Aorta (tissue), 5 donors: ENCODE results near the gene CREB5. TPM values are rescaled to one million over a fixed set of nuclear protein-coding genes. Genes with fewer than 3 reads are reported as not detected.

Source experiments
- ATAC-seq: fragments of 200-7000 bp; cut with Tn5 transposase; one replicate; pipeline ENCODE4 v1.9.1; 2022; ENCODE audit warnings: moderate library complexity; ENCODE audit not compliant: low FRiP score
- DNase-seq, 2 donors: peaks; one replicate each; pipeline ENCODE4 v3.0.0-alpha.2; 2020
- H3K27ac ChIP-seq, 2 donors: one replicate each; pipeline ENCODE4 v1.5.1; 2013; ENCODE audit warnings: low read length in 2 of 2, mild to moderate bottlenecking in 2 of 2, moderate library complexity in 2 of 2, control low read depth in 1 of 2, inconsistent platforms in 1 of 2, low read depth in 1 of 2
- H3K27me3 ChIP-seq, 2 donors: one replicate each; pipeline ENCODE4 v1.6.1; 2013; ENCODE audit warnings: control low read depth in 1 of 2, low read length in 1 of 2, mild to moderate bottlenecking in 1 of 2, moderate library complexity in 1 of 2; ENCODE audit not compliant: insufficient read depth in 2 of 2, control insufficient read depth in 1 of 2
- H3K36me3 ChIP-seq, 2 donors: one replicate each; pipeline ENCODE4 v1.6.1; 2013; ENCODE audit warnings: control low read depth in 1 of 2, low read length in 1 of 2, mild to moderate bottlenecking in 1 of 2; ENCODE audit not compliant: insufficient read depth in 2 of 2, control insufficient read depth in 1 of 2
- H3K4me1 ChIP-seq, 2 donors: one replicate each; pipeline ENCODE4 v1.6.1; 2013; ENCODE audit warnings: low read length in 2 of 2, control low read depth in 1 of 2, mild to moderate bottlenecking in 1 of 2, moderate library complexity in 1 of 2; ENCODE audit not compliant: insufficient read depth in 2 of 2, control insufficient read depth in 1 of 2
- H3K4me3 ChIP-seq, 2 donors: one replicate each; pipeline ENCODE4 v1.5.1; 2013; ENCODE audit warnings: low read length in 2 of 2, control low read depth in 1 of 2, mild to moderate bottlenecking in 1 of 2
- H3K9me3 ChIP-seq: one replicate; pipeline ENCODE4 v1.6.1; 2013; ENCODE audit warnings: mild to moderate bottlenecking, low read length; ENCODE audit not compliant: control insufficient read depth
- WGBS, 2 donors: extraction: QIAGEN DNeasy Blood & Tissue Kit; methylation state at CpG; one replicate each; pipeline ENCODE4 v1.1.7; 2013; 5-methylcytosine and 5-hydroxymethylcytosine counted together
- intact Hi-C, 2 donors: fragments of 100-400 bp; cut with DNase I; formaldehyde crosslinking; loops; one replicate each; pipeline versions ENCODE4 v1.14.2 to v1.15.0; 2022
- polyA plus RNA-seq, 2 donors: library from polyadenylated mRNA; stranded (reverse); fragments of 200-250 nt; gene quantifications; one replicate each; pipeline ENCODE4 v1.2.3, GENCODE V29; 2013
- total RNA-seq, 2 donors: library from RNA; stranded (reverse); fragmentation: NEBNext Ultra II Directional; extraction: Animal tissue kit (Norgen Biotek cat#: 25700); gene quantifications; one replicate each; pipeline ENCODE4 v1.2.1, GENCODE V29; 2021
- donor health status: healthy with polysubstance abuse.
- donor health status: Bipolar disorder and iron deficiency.
- donor health status: DM: no; HTN: no; CAD: no.
- donor health status: DM: no; HTN: no; CAD: no.
- donor health status: DM: yes; HTN: yes; CAD: no.

Gene CREB5
- total and polyA plus RNA-seq, 4 donors = 2.6 to 57.1 (median 17.9) TPM

DNA sequence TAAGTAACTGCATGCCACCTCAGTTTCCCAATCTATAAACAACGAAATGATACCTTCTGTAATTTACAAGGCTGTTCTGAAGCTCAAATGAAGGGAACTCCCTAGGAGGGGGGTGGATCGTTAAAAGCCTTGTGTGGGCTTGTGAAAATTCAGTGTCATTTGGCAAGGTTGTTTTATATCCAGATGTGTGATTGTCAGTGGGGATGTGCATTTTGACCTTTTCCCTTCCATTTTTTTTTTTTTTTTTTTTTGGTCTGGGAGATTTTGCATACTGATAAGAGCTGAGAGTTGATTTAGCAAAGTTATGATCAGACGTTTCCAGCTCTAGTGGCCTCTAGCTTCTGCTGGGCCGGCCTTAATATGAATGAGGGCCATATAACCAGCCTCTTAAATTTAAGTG lies 22.8 kb downstream of the CREB5 start:
- 78 to 84% methylated on average over 4 of the region's 4 CpGs for WGBS, 2 donors
- no peaks in the 10 kb centered on the region for H3K27me3 ChIP-seq
- H3K36me3 ChIP-seq = no peaks in the 10 kb centered on the region
- peaks cover 0 to 3% of the 10 kb centered on the region in 2 donors for H3K4me1 ChIP-seq
- no peaks in the 10 kb centered on the region for H3K9me3 ChIP-seq
- no peak overlapping the region for H3K27ac ChIP-seq
- intact Hi-C loops = no loop called here
- no peak for ATAC-seq
- no peak for DNase-seq
- no peak overlapping the region for H3K4me3 ChIP-seq

DNA sequence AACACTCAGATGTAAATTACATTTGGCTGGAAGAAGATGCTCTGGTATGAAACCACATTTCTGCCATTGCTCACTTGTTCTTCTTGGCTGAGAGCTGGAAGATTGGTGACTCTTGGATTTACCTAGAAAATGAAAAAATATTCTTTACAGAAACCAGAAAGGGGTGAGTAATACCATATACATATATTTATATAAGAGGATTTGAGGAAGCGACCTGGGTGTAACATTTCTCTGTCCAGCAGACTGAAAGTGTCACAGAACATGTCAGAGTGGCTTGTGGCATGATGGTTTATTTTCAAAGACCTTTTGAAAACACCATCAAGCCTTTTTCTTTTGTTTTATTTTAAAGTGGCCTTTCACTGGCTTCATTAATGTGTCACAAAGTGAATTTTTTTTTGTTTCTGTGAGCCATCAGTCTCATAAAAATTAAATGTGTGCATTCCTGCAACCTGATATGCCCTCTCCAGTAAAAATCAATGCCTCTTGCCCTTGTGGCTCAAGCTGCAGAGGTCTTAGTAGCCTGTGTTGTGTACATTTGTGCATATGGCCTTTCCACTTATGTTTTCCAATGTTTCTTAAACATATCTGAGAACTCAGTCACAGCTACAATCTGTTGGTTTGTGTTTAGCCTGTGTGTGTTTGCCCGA lies 23.5 kb downstream of the CREB5 start:
- WGBS, 2 donors = 89 to 92% methylated on average over 2 of the region's 2 CpGs
- H3K27ac ChIP-seq = no peak overlapping the region
- no peaks in the 10 kb centered on the region for H3K9me3 ChIP-seq
- no peak for DNase-seq
- ATAC-seq = no peak
- H3K36me3 ChIP-seq = no peaks in the 10 kb centered on the region
- peaks cover 0 to 3% of the 10 kb centered on the region in 2 donors for H3K4me1 ChIP-seq
- H3K4me3 ChIP-seq = no peak overlapping the region
- intact Hi-C loops = no loop called here
- H3K27me3 ChIP-seq = no peaks in the 10 kb centered on the region

DNA sequence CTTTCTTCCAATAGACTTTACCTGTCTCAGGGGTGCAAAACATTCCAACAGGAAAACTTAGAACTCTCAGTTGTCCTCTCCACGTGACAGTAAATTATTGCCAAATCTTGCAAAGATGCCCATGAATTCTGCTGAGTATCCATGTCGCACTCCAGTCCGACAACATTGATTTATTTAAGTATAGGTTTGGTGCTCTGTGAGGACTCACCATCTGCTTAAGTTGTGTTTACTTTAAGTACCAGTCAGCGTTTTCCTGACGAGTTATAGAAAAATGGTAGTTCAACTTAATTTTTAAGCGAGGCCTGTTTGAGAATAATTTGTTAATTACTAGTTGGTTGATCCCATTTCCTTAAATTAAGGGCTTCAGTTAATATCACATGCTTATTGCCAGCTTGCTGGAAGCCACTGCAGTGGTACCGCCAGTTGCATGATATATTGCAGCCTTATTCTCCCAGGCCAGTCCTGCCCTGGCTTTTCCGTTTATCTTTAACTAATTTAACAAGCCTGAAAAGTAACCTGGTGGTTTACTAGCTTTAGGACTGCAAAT lies 27.8 kb downstream of the CREB5 start:
- Histone ChIP-seq H3K9me3 (no peaks in the 10 kb centered on the region), H3K36me3 (peaks cover 0 to 2% of the 10 kb centered on the region in 2 donors), H3K27me3 (no peaks in the 10 kb centered on the region), H3K4me1 (no peaks in the 10 kb centered on the region), H3K27ac (no peak overlapping the region), H3K4me3 (no peak overlapping the region)
- ATAC-seq (no peak), DNase-seq (no peak)
- WGBS, 2 donors = 89 to 92% methylated on average over 8 of the region's 8 CpGs
- intact Hi-C loops = no loop called here

DNA sequence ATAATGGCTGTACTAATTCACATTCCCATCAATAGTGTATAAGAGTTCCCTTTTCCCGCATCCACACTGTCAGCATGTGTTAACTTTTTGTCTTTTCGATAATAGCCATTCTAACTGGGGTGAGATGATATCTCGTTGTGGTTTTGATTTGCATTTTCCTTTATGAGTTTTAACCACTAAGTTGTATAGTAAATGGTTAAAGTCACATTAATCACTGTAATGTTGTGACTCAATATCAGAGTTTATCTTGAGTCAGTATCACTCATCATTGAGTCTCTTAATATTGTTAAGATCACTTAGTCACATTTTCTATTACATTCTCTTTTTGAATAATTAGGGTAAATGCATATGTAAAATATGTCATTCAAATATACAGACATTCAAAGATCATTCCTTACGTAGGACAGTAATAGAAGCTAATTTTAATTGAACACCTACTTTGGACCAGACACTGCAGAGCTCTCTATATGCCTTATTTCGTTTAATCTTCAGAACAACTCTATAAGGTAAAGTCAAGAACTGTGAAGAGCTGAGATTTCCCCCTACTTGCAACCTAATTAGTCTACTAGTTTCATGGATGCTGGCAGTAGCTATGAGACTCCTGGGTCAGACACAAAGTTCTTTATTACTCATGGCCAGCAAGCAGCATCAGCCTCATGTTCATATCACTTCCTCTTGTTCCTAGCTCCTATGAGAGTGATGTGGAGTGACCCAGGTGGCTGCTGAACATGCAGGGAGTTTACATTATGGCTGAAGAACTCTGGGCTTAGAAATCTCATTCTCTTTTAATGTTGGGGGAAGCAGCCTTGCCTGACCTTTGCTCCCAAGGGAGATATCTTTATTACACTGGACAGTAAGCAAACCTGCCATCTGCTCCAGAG lies 30.5 kb downstream of the CREB5 start:
- ATAC-seq (no peak), DNase-seq (no peak)
- Histone ChIP-seq H3K4me3 (no peak overlapping the region), H3K9me3 (no peaks in the 10 kb centered on the region), H3K4me1 (no peaks in the 10 kb centered on the region), H3K36me3 (peaks cover 0 to 2% of the 10 kb centered on the region in 2 donors), H3K27ac (no peak overlapping the region), H3K27me3 (no peaks in the 10 kb centered on the region)
- intact Hi-C loops = no loop called here
- WGBS, 2 donors = 95 to 96% methylated on average over 5 of the region's 5 CpGs

DNA sequence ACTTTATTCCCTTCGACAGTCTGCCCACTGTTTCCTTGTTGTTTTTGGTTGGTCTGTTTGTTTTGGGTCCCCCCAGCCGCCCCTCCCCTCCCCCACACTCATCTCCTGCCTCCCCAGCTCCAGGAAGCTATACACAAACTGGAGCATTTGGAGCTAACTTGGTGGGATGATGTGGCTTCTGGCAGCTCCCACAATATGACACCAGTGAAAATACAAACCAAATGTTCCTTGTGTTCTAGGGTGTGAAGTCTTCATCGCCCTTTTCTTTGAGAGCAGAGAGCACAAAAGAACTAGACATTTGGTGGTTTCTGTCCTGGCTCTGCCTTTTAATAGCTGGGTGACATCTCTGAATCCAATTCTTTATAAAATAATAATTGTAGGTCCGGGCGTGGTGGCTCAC lies 33.8 kb downstream of the CREB5 start:
- DNase-seq = no peak
- WGBS, 2 donors = 78 to 92% methylated on average over 5 of the region's 5 CpGs
- H3K36me3 ChIP-seq = peaks cover 0 to 2% of the 10 kb centered on the region in 2 donors
- no peaks in the 10 kb centered on the region for H3K4me1 ChIP-seq
- H3K9me3 ChIP-seq = no peaks in the 10 kb centered on the region
- H3K27me3 ChIP-seq = no peaks in the 10 kb centered on the region
- no peak overlapping the region for H3K4me3 ChIP-seq
- no peak overlapping the region for H3K27ac ChIP-seq
- intact Hi-C loops = no loop called here
- no peak for ATAC-seq

DNA sequence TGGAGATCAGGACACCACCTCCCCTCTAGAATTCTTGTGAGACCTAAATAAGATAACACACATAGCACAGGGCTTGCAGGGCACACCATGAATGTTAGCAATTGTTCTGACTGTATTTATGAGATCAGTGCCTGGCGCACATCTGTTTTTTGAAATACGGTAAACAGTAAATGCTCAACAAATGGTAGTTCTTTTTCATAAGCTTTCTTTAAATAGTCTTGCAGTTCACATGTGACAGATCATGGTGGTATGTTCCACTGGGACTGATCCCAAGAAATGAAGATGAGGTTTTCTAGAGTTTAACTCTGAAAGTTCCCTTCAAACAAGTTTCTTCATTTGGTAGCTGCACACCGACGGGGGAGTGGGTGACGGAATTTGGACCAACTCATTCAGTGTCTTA lies 34.8 kb downstream of the CREB5 start:
- 90 to 93% methylated on average over 5 of the region's 5 CpGs for WGBS, 2 donors
- H3K27me3 ChIP-seq = no peaks in the 10 kb centered on the region
- H3K36me3 ChIP-seq = peaks cover 0 to 2% of the 10 kb centered on the region in 2 donors
- no peaks in the 10 kb centered on the region for H3K9me3 ChIP-seq
- no peak for DNase-seq
- no peak overlapping the region for H3K27ac ChIP-seq
- intact Hi-C loops = no loop called here
- no peak for ATAC-seq
- no peak overlapping the region for H3K4me3 ChIP-seq
- H3K4me1 ChIP-seq = no peaks in the 10 kb centered on the region

DNA sequence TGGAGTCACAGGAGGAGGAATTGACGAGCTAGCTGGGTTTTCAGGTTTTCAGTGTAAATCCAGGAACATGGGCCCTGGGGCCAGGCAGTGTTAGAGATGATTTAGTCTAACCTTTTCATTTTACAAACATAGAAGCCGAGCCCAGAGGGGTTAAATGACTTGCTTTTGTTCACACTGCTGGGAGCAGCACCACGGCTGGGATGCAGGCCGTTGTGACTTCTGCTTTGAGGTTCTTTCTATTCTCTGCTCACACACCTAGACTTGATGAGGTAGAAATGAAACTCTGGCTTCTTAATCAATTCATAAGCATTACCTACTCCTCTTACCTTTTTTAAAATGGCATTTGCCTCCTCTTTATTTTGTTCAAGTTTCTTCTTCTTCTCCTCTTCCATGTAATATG lies 36.4 kb downstream of the CREB5 start:
- H3K4me3 ChIP-seq = no peak overlapping the region
- no peaks in the 10 kb centered on the region for H3K9me3 ChIP-seq
- ATAC-seq (no peak), DNase-seq (no peak)
- WGBS, 2 donors = 83 to 88% methylated on average over 4 of the region's 4 CpGs
- H3K27me3 ChIP-seq = no peaks in the 10 kb centered on the region
- H3K4me1 ChIP-seq = no peaks in the 10 kb centered on the region
- no peak overlapping the region for H3K27ac ChIP-seq
- H3K36me3 ChIP-seq = peaks cover 0 to 2% of the 10 kb centered on the region in 2 donors
- intact Hi-C loops = no loop called here

DNA sequence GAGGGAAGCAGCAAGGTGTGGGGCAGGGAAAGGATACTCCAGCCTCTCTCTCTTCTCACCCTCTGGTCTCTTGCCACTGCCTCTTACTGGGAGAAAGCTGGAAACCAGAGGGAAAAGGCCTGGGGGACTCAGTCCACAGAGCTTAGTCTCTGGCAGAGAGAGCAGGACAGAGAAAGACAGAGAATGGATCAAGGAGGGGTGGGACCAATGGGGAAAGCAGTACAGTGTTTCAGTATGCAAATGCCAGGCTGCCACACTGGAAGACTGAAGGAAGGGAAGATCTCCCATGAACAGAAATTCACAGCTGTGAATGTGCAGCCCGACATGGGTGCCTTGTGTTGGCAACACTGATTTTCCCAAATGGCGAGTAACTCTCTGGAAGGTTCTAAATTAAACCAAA lies 40.4 kb downstream of the CREB5 start:
- ATAC-seq = no peak
- Histone ChIP-seq H3K36me3 (no peaks in the 10 kb centered on the region), H3K4me1 (no peaks in the 10 kb centered on the region), H3K27me3 (no peaks in the 10 kb centered on the region), H3K9me3 (no peaks in the 10 kb centered on the region), H3K4me3 (no peak overlapping the region), H3K27ac (no peak overlapping the region)
- no peak for DNase-seq
- WGBS, 2 donors = 71 to 77% methylated on average over 2 of the region's 2 CpGs
- intact Hi-C loops = no loop called here
